BJ (cell line): ENCODE results near the gene A4GALT. TPM values are rescaled to one million over a fixed set of nuclear protein-coding genes. Genes with fewer than 3 reads are reported as not detected.

ENCODE experiments used
- CTCF ChIA-PET: fragments of 350-600 bp; formaldehyde crosslinking; extraction: SDS; loops from one replicate; lab custom pipeline; 2021; ENCODE audit warnings: antibody characterized with exemption, inconsistent platforms; lab: Yijun Ruan, JAX
- POLR2A ChIA-PET: fragments of 300-600 bp; sonication (Branson Sonifier 250); formaldehyde crosslinking; extraction: SDS; loops from one replicate; lab custom pipeline; 2021; ENCODE audit warnings: antibody characterized with exemption; lab: Charles Lee
- DNase-seq: peaks from one replicate; pipeline ENCODE4 v3.0.0-alpha.2; 2011; ENCODE audit warnings: low read depth
- H3K27me3 ChIP-seq: 2 replicates; pipeline ENCODE4 v1.6.0; 2011; ENCODE audit warnings: low read length; ENCODE audit not compliant: control insufficient read depth, insufficient read depth
- H3K36me3 ChIP-seq: 2 replicates; pipeline ENCODE4 v1.5.1; 2011; ENCODE audit warnings: low read length; ENCODE audit not compliant: control insufficient read depth, insufficient read depth
- H3K4me3 ChIP-seq: 2 replicates; pipeline ENCODE4 v1.5.1; 2011; ENCODE audit warnings: low read depth, mild to moderate bottlenecking, control low read depth, low read length
- CTCF ChIP-seq: IDR thresholded peaks from 2 replicates; pipeline ENCODE4 v1.5.1; 2011; ENCODE audit warnings: low read depth, mild to moderate bottlenecking, control low read depth, inconsistent platforms, low read length, moderate library complexity; ENCODE audit not compliant: insufficient read depth
- polyA plus RNA-seq: library from polyadenylated mRNA; depleted of rRNA; stranded (reverse); fragments of >200 nt; gene quantifications from 2 replicates; pipeline ENCODE4 v1.2.3, GENCODE V29; 2011

A4GALT gene
- polyA plus RNA-seq, 1 experiment: 6.7 TPM

- no peaks in the 10 kb centered on the region; the same call in none of the 2 replicates for H3K36me3 ChIP-seq
- ChIA-PET CTCF (interaction anchor here (0.6 to 1.9 kb wide), 3 partner anchors 11 to 85 kb away, joined by 3 to 4 read pairs (median 3); partner anchors contain the start of gene POLDIP3), POLR2A (interaction anchor here (0.6 kb wide), 1 partner anchor 316 kb away, joined by 13 read pairs; the partner anchor contains the start of gene PACSIN2)
- H3K4me3 ChIP-seq: no peak overlapping the region
- DNase-seq: no peak
- H3K27me3 ChIP-seq: no peaks in the 10 kb centered on the region
- TF ChIP-seq CTCF: no peak
These were observed 21.2 kb downstream of the A4GALT start for GRCh38 chr22:42699281-42699975.

GRCh38 chr22:42697542-42698013 is 23.1 kb downstream of the A4GALT start:
- H3K36me3 ChIP-seq: no peaks in the 10 kb centered on the region; the same call in none of the 2 replicates
- H3K4me3 ChIP-seq: no peak overlapping the region
- CTCF ChIA-PET: interaction anchor here (0.9 to 1.9 kb wide), 5 partner anchors 9 to 77 kb away, joined by 3 to 6 read pairs (median 3); no protein-coding TSS in a partner anchor
- no peak for TF ChIP-seq CTCF
- no peaks in the 10 kb centered on the region for H3K27me3 ChIP-seq
- DNase-seq: no peak
- POLR2A ChIA-PET: no interaction called here

GRCh38 chr22:42696331-42696967 is 24.2 kb downstream of the A4GALT start:
- no peak for TF ChIP-seq CTCF
- H3K4me3 ChIP-seq: no peak overlapping the region
- H3K36me3 ChIP-seq: no peaks in the 10 kb centered on the region; the same call in none of the 2 replicates
- POLR2A ChIA-PET: no interaction called here
- H3K27me3 ChIP-seq: no peaks in the 10 kb centered on the region
- CTCF ChIA-PET: interaction anchor here (1.9 kb wide), 1 partner anchor 8 kb away, joined by 6 read pairs; no protein-coding TSS in a partner anchor
- no peak for DNase-seq

GRCh38 chr22:42695294-42695693 is 25.4 kb downstream of the A4GALT start:
- Histone ChIP-seq H3K27me3 (no peaks in the 10 kb centered on the region), H3K4me3 (no peak overlapping the region), H3K36me3 (no peaks in the 10 kb centered on the region; the same call in none of the 2 replicates)
- CTCF ChIA-PET: no interaction called here
- POLR2A ChIA-PET: no interaction called here
- DNase-seq: no peak
- TF ChIP-seq CTCF: no peak
